ENCODE data around the gene KATNAL2. TPM values are rescaled to one million over a fixed set of nuclear protein-coding genes. Genes with fewer than 3 reads are reported as not detected.

The KATNAL2 gene
- total RNA-seq, 3 donors from 2014 or later: 3.1 to 7.0 (median 5.7) TPM

- no peaks in the 10 kb centered on the region for H3K9me3 ChIP-seq
- H3K4me1 ChIP-seq (ENCODE audit: low read depth): no peaks in the 10 kb centered on the region
- no peak overlapping the region for H3K4me3 ChIP-seq
- DNase-seq: no peak
- TF ChIP-seq, protein P1, sequence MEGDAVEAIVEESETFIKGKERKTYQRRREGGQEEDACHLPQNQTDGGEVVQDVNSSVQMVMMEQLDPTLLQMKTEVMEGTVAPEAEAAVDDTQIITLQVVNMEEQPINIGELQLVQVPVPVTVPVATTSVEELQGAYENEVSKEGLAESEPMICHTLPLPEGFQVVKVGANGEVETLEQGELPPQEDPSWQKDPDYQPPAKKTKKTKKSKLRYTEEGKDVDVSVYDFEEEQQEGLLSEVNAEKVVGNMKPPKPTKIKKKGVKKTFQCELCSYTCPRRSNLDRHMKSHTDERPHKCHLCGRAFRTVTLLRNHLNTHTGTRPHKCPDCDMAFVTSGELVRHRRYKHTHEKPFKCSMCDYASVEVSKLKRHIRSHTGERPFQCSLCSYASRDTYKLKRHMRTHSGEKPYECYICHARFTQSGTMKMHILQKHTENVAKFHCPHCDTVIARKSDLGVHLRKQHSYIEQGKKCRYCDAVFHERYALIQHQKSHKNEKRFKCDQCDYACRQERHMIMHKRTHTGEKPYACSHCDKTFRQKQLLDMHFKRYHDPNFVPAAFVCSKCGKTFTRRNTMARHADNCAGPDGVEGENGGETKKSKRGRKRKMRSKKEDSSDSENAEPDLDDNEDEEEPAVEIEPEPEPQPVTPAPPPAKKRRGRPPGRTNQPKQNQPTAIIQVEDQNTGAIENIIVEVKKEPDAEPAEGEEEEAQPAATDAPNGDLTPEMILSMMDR (IDR thresholded peaks at IDR 0.05): no peak
- no peaks in the 10 kb centered on the region for H3K36me3 ChIP-seq (ENCODE audit: low read depth)
- ATAC-seq: no peak
- intact Hi-C loops (cut with DNase I, micrococcal nuclease): no loop called here
These were observed 18.0 kb upstream of the KATNAL2 start for GRCh38 chr18:46899274-46899948.

GRCh38 chr18:46903406-46903805 lies 14.0 kb upstream of the KATNAL2 start:
- intact Hi-C loops (cut with DNase I, micrococcal nuclease): no loop called here
- no peak for DNase-seq
- ATAC-seq: no peak
- no peaks in the 10 kb centered on the region for H3K36me3 ChIP-seq (ENCODE audit: low read depth)
- no peak overlapping the region for H3K4me3 ChIP-seq
- no peaks in the 10 kb centered on the region for H3K9me3 ChIP-seq
- TF ChIP-seq, protein P1 (IDR thresholded peaks at IDR 0.05): no peak
- H3K4me1 ChIP-seq (ENCODE audit: low read depth): no peaks in the 10 kb centered on the region

GRCh38 chr18:46909497-46909896 lies 7.9 kb upstream of the KATNAL2 start:
- ATAC-seq (no peak), DNase-seq (no peak)
- no peaks in the 10 kb centered on the region for H3K9me3 ChIP-seq
- no peaks in the 10 kb centered on the region for H3K4me1 ChIP-seq (ENCODE audit: low read depth)
- TF ChIP-seq, protein P1 (IDR thresholded peaks at IDR 0.05): no peak
- intact Hi-C loops (cut with DNase I, micrococcal nuclease): no loop called here
- no peak overlapping the region for H3K4me3 ChIP-seq
- H3K36me3 ChIP-seq (ENCODE audit: low read depth): no peaks in the 10 kb centered on the region

DNA sequence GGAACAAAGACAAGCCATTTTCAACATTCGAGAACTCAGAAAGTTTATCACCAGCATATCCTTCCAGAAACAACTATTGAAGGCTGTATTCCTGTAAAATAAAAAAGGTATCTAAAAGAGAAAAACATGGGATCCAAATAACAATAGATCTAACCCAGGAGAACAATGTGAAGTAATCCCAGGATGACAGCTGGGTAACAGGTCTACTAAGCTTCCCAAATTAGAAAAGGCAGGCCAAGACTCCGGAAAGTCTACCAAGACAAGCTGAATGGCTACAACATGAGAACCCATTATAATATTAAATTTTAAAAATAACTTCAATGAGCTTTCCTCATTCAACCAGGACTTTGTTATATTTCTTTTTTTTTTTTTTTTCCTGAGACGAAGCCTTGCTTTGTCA lies 6.5 kb upstream of the KATNAL2 start:
- Histone ChIP-seq H3K4me1 (ENCODE audit: low read depth) (peaks cover 2% of the 10 kb centered on the region), H3K9me3 (no peaks in the 10 kb centered on the region), H3K36me3 (ENCODE audit: low read depth) (no peaks in the 10 kb centered on the region), H3K4me3 (no peak overlapping the region)
- intact Hi-C loops (cut with DNase I, micrococcal nuclease): no loop called here
- DNase-seq (no peak), ATAC-seq (no peak)
- TF ChIP-seq, protein P1 (IDR thresholded peaks at IDR 0.05): no peak

- Histone ChIP-seq H3K9me3 (no peaks in the 10 kb centered on the region), H3K4me3 (no peak overlapping the region), H3K4me1 (ENCODE audit: low read depth) (peaks cover 11% of the 10 kb centered on the region), H3K36me3 (ENCODE audit: low read depth) (no peaks in the 10 kb centered on the region)
- TF ChIP-seq, protein P1 (IDR thresholded peaks at IDR 0.05): no peak
- DNase-seq (no peak), ATAC-seq (no peak)
- intact Hi-C loops (cut with DNase I, micrococcal nuclease): no loop called here
These were observed 1.4 kb upstream of the KATNAL2 start for GRCh38 chr18:46915800-46916550.

Measured in mucosa of descending colon (tissue), 3 donors.